ENCODE measurements around the gene PBX3.

DNA sequence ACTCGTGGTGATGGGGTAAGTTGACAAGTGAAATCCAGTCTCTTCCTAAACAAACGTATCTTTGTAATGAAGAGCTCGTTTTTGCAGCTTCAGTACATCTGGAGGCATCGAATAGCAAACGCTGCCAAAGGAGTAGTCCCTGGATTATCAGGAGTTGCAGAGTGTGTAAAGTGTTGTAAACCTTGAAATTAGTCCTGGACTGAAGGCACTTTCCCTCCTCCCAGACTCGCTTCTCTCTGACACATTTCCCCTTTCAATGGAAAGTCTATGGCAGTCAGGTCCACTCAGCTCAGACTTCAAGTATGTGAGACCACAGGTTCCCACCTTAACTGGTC is 1.5 kb upstream of the PBX3 start:
- no peak for TF ChIP-seq POLR2A (IDR thresholded peaks at IDR 0.05)
- TF ChIP-seq, protein P1, sequence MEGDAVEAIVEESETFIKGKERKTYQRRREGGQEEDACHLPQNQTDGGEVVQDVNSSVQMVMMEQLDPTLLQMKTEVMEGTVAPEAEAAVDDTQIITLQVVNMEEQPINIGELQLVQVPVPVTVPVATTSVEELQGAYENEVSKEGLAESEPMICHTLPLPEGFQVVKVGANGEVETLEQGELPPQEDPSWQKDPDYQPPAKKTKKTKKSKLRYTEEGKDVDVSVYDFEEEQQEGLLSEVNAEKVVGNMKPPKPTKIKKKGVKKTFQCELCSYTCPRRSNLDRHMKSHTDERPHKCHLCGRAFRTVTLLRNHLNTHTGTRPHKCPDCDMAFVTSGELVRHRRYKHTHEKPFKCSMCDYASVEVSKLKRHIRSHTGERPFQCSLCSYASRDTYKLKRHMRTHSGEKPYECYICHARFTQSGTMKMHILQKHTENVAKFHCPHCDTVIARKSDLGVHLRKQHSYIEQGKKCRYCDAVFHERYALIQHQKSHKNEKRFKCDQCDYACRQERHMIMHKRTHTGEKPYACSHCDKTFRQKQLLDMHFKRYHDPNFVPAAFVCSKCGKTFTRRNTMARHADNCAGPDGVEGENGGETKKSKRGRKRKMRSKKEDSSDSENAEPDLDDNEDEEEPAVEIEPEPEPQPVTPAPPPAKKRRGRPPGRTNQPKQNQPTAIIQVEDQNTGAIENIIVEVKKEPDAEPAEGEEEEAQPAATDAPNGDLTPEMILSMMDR (IDR thresholded peaks at IDR 0.05) = no peak
